Body of pancreas (tissue), 4 donors: Measurements from ENCODE around the gene GPR61. TPM values are rescaled to one million over a fixed set of nuclear protein-coding genes. Genes with fewer than 3 reads are reported as not detected.

Source experiments
- ATAC-seq: fragments of 150-250 bp; one replicate; pipeline ENCODE4 v1.9.1; 2016
- DNase-seq, 4 donors: peaks; one replicate each; pipeline ENCODE4 v3.0.0-alpha.2; 2019
- H3K27ac ChIP-seq, 4 donors: fragments of 200-600 bp; sonication (generic); 1 replicate in 3 of 4; 2 replicates in 1 of 4; pipeline versions ENCODE4 v1.5.1 to v1.6.1; 2016 to 2019; ENCODE audit warnings: mild to moderate bottlenecking in 1 of 4, mixed read lengths in 1 of 4, moderate library complexity in 1 of 4
- H3K27me3 ChIP-seq, 2 donors: fragments of 200-600 bp; sonication (generic); one replicate each; pipeline ENCODE4 v1.6.0; 2016; ENCODE audit warnings: mild to moderate bottlenecking in 1 of 2
- H3K36me3 ChIP-seq, 2 donors: fragments of 200-600 bp; sonication (generic); replicated peaks in 1 of 2; 2 replicates each; pipeline ENCODE4 v1.5.1; 2016; ENCODE audit warnings: low read depth in 2 of 2; ENCODE audit not compliant: insufficient read depth in 1 of 2
- H3K4me1 ChIP-seq: fragments of 200-600 bp; sonication (generic); one replicate; pipeline ENCODE4 v1.6.0; 2016
- H3K4me3 ChIP-seq, 2 donors: fragments of 200-600 bp; sonication (generic); 1 replicate in 1 of 2; 2 replicates in 1 of 2; pipeline ENCODE4 v1.5.1; 2016 to 2019
- H3K9me3 ChIP-seq, 3 donors: fragments of 200-600 bp; sonication (generic); 1 replicate in 2 of 3; 2 replicates in 1 of 3; pipeline ENCODE4 v1.5.1; 2016
- CTCF ChIP-seq, 7 experiments: fragments of 450-650 bp in 4 of 7; fragments of 200-600 bp in 3 of 7; sonication (generic) in 3 of 7; IDR thresholded peaks; one replicate each; pipeline ENCODE4 v1.5.1; 2016 to 2019; ENCODE audit warnings: antibody characterized with exemption in 7 of 7
- POLR2A ChIP-seq, 3 donors: fragments of 450-650 bp; IDR thresholded peaks; one replicate each; pipeline ENCODE4 v1.6.1; 2016; ENCODE audit warnings: antibody characterized with exemption in 3 of 3, mild to moderate bottlenecking in 2 of 3
- WGBS, 2 donors: methylation state at CpG; one replicate each; pipeline ENCODE4 v1.1.5; 2017; 5-methylcytosine and 5-hydroxymethylcytosine counted together
- intact Hi-C: fragments of 100-400 bp; cut with DNase I; formaldehyde crosslinking; loops from one replicate; pipeline ENCODE4 v1.15.1; 2023
- total RNA-seq, 2 donors: library from RNA; depleted of rRNA; stranded (reverse); fragments of >200 nt; gene quantifications; one replicate each; pipeline ENCODE4 v1.1.0, GENCODE V29; 2016

GPR61 gene
- not detected for total RNA-seq

GRCh38 chr1:109539676-109540075 is at the start of gene GPR61:
TSS of gene GPR61 (plus strand) at chr1:109539872. CDS start at chr1:109543023, 3,151 bp downstream.
- no peak for ATAC-seq
- no peak for TF ChIP-seq CTCF (IDR thresholded peaks at IDR 0.05)
- TF ChIP-seq POLR2A (IDR thresholded peaks at IDR 0.05), result no peak
- no peak within 1 kb of the TSS for H3K27ac ChIP-seq

GRCh38 chr1:109490029-109490933 is 49.4 kb upstream of the GPR61 start:
- no peak overlapping the region for H3K4me3 ChIP-seq
- ATAC-seq (peak; percentile 41), DNase-seq (peak; percentile 67 to 79 (median 76))
- peaks cover 15% of the 10 kb centered on the region for H3K4me1 ChIP-seq
- TF ChIP-seq POLR2A (IDR thresholded peaks at IDR 0.05) (no peak), CTCF (IDR thresholded peaks at IDR 0.05) (peak; percentile 54 to 79 (median 72))
- WGBS, 2 donors, result 81 to 100% methylated on average over 2 to 11 of the region's 11 CpGs
- H3K27me3 ChIP-seq, result no peaks in the 10 kb centered on the region
- H3K36me3 ChIP-seq, result no peaks in the 10 kb centered on the region
- no peak overlapping the region for H3K27ac ChIP-seq
- H3K9me3 ChIP-seq, result no peaks in the 10 kb centered on the region
- intact Hi-C loops, result no loop called here

More at GRCh38 chr1:109539676-109540075, at the start of gene GPR61:
- H3K27me3 ChIP-seq, result no peaks in the 10 kb centered on the region
- H3K36me3 ChIP-seq, result no peaks in the 10 kb centered on the region
- no peak within 1 kb of the TSS for H3K4me3 ChIP-seq
- DNase-seq, result no peak
- 62 to 70% methylated on average over 1 to 7 of the region's 7 CpGs for WGBS, 2 donors
- intact Hi-C loops, result loop anchor here (5.0 to 10.0 kb wide), 2 partner anchors 88 to 235 kb away; no protein-coding TSS in a partner anchor
- no peaks in the 10 kb centered on the region for H3K4me1 ChIP-seq
- H3K9me3 ChIP-seq, result no peaks in the 10 kb centered on the region

- TF ChIP-seq CTCF (IDR thresholded peaks at IDR 0.05) (peak in 1 of 7 experiments; percentile 13), POLR2A (IDR thresholded peaks at IDR 0.05) (no peak)
- H3K4me1 ChIP-seq, result peaks cover 20% of the 10 kb centered on the region
Measured at GRCh38 chr1:109490934-109491302, 48.8 kb upstream of the GPR61 start.

GRCh38 chr1:109491372-109491771 is 48.3 kb upstream of the GPR61 start:
- H3K9me3 ChIP-seq, result no peaks in the 10 kb centered on the region
- 91% methylated on average over 8 of the region's 8 CpGs; no CpG with 5 or more reads in 1 of the 2 donors for WGBS, 2 donors
- peaks cover 20% of the 10 kb centered on the region for H3K4me1 ChIP-seq
- H3K36me3 ChIP-seq, result no peaks in the 10 kb centered on the region
- no peak overlapping the region for H3K27ac ChIP-seq
- no peak for TF ChIP-seq POLR2A (IDR thresholded peaks at IDR 0.05)
- TF ChIP-seq CTCF (IDR thresholded peaks at IDR 0.05), result no peak
- no peaks in the 10 kb centered on the region for H3K27me3 ChIP-seq
- intact Hi-C loops, result no loop called here
- DNase-seq, result no peak
- no peak for ATAC-seq
- no peak overlapping the region for H3K4me3 ChIP-seq

More at GRCh38 chr1:109490934-109491302, 48.8 kb upstream of the GPR61 start:
- DNase-seq (no peak), ATAC-seq (no peak)
- Histone ChIP-seq H3K9me3 (no peaks in the 10 kb centered on the region), H3K27ac (no peak overlapping the region), H3K36me3 (no peaks in the 10 kb centered on the region), H3K4me3 (no peak overlapping the region), H3K27me3 (no peaks in the 10 kb centered on the region)
- intact Hi-C loops, result no loop called here
- WGBS, 2 donors, result 59 to 85% methylated on average over 3 to 11 of the region's 11 CpGs
